Naive thymus-derived CD4-positive, alpha-beta T cell (primary cell): ENCODE results near the gene IPP. TPM values are rescaled to one million over a fixed set of nuclear protein-coding genes. Genes with fewer than 3 reads are reported as not detected.

Experiments used
- ATAC-seq: fragments of 150-1000 bp; cut with Tn5 transposase; 2 replicates; pipeline ENCODE4 v1.10.0; 2021; ENCODE audit warnings: mild to moderate bottlenecking, moderate library complexity
- CTCF ChIA-PET: fragments of 350-600 bp; sonication (Branson Sonifier 250); formaldehyde crosslinking; loops from one replicate; lab custom pipeline; 2021; ENCODE audit warnings: antibody characterized with exemption; lab: Charles Lee
- POLR2A ChIA-PET: fragments of 350-600 bp; sonication (Branson Sonifier 250); formaldehyde crosslinking; loops from one replicate; lab custom pipeline; 2021; ENCODE audit warnings: antibody characterized with exemption, inconsistent platforms; lab: Charles Lee
- DNase-seq, 9 donors: peaks; one replicate each; pipeline versions ENCODE4 v3.0.0 to v3.0.0-alpha.2; 2020 to 2022; ENCODE audit warnings: mixed read lengths in 1 of 9
- H3K27ac ChIP-seq: one replicate; pipeline ENCODE4 v1.7.0; 2013; ENCODE audit warnings: mild to moderate bottlenecking, low read depth, low read length, moderate library complexity
- H3K27me3 ChIP-seq, 2 donors: one replicate each; pipeline ENCODE4 v1.7.0; 2013; ENCODE audit warnings: low read length in 2 of 2, mild to moderate bottlenecking in 2 of 2, moderate library complexity in 2 of 2; ENCODE audit not compliant: control insufficient read depth in 2 of 2, insufficient read depth in 2 of 2
- H3K36me3 ChIP-seq, 3 experiments: 1 replicate in 2 of 3; 2 replicates in 1 of 3; pipeline ENCODE4 v1.7.0; 2013; ENCODE audit warnings: low read length in 3 of 3, mild to moderate bottlenecking in 3 of 3, moderate library complexity in 1 of 3; ENCODE audit not compliant: insufficient read depth in 3 of 3, control insufficient read depth in 2 of 3
- H3K4me1 ChIP-seq, 2 donors: one replicate each; pipeline ENCODE4 v1.7.0; 2013; ENCODE audit warnings: low read length in 2 of 2, mild to moderate bottlenecking in 2 of 2, moderate library complexity in 1 of 2; ENCODE audit not compliant: control insufficient read depth in 2 of 2, insufficient read depth in 2 of 2
- H3K4me3 ChIP-seq: 2 replicates; pipeline ENCODE4 v1.7.0; 2013; ENCODE audit warnings: mild to moderate bottlenecking, low read length
- H3K9me3 ChIP-seq, 3 experiments: 1 replicate in 2 of 3; 2 replicates in 1 of 3; pipeline ENCODE4 v1.7.0; 2013; ENCODE audit warnings: low read length in 3 of 3; ENCODE audit not compliant: control insufficient read depth in 2 of 3
- H3K27ac Mint-ChIP-seq, 9 donors: one replicate each; pipeline ENCODE4 v1.8.0; 2020 to 2022; ENCODE audit warnings: mixed read lengths in 9 of 9, mild to moderate bottlenecking in 8 of 9, moderate library complexity in 5 of 9, inconsistent platforms in 2 of 9
- H3K27me3 Mint-ChIP-seq, 5 donors: one replicate each; pipeline ENCODE4 v1.8.0; 2021 to 2022; ENCODE audit warnings: mixed read lengths in 5 of 5, mild to moderate bottlenecking in 1 of 5
- H3K36me3 Mint-ChIP-seq, 5 donors: one replicate each; pipeline ENCODE4 v1.8.0; 2020 to 2022; ENCODE audit warnings: mixed read lengths in 5 of 5, mild to moderate bottlenecking in 3 of 5, inconsistent platforms in 1 of 5
- H3K4me1 Mint-ChIP-seq, 7 donors: one replicate each; pipeline ENCODE4 v1.8.0; 2020 to 2022; ENCODE audit warnings: mixed read lengths in 7 of 7, mild to moderate bottlenecking in 3 of 7, inconsistent platforms in 1 of 7
- H3K4me3 Mint-ChIP-seq, 10 donors: one replicate each; pipeline ENCODE4 v1.8.0; 2020 to 2022; ENCODE audit warnings: mild to moderate bottlenecking in 10 of 10, mixed read lengths in 10 of 10, moderate library complexity in 6 of 10, inconsistent platforms in 2 of 10
- H3K9me3 Mint-ChIP-seq, 11 donors: one replicate each; pipeline ENCODE4 v1.8.0; 2020 to 2022; ENCODE audit warnings: mixed read lengths in 11 of 11, mild to moderate bottlenecking in 4 of 11, inconsistent platforms in 1 of 11, moderate library complexity in 1 of 11
- intact Hi-C, 2 donors: fragments of 100-400 bp; cut with micrococcal nuclease; formaldehyde crosslinking; loops; one replicate each; pipeline ENCODE4 v1.15.1; 2023
- polyA plus RNA-seq, 2 donors: library from polyadenylated mRNA; unstranded; fragments of 300-500 nt; fragmentation: Illumina TruSeq; gene quantifications; one replicate each; pipeline ENCODE4 v1.2.3, GENCODE V29; 2021
- total RNA-seq, 6 experiments: library from RNA in 5 of 6; stranded (reverse) in 5 of 6; gene quantifications; 1 replicate in 5 of 6; 2 replicates in 1 of 6; pipeline ENCODE4 v1.2.3 and lab custom pipeline; 2021 to 2026

Gene IPP
- total and polyA plus RNA-seq, 7 experiments from 2014 or later = 9.1 to 19.8 (median 12.5) TPM

GRCh38 chr1:45660336-45660735 is 90.1 kb downstream of the IPP start:
- Histone ChIP-seq H3K4me1 (no peaks in the 10 kb centered on the region), H3K4me3 (no peak overlapping the region), H3K36me3 (peaks cover 22 to 60% (median 29%) of the 10 kb centered on the region in 3 experiments), H3K9me3 (no peaks in the 10 kb centered on the region), H3K27ac (no peak overlapping the region), H3K27me3 (no peaks in the 10 kb centered on the region)
- ChIA-PET CTCF (no interaction called here), POLR2A (interaction anchor here (3.4 kb wide), 1 partner anchor 24 kb away, joined by 12 read pairs; no protein-coding TSS in a partner anchor)
- Mint-ChIP-seq H3K4me3 (no peak overlapping the region), H3K27ac (peak overlapping the region in 1 of 9 donors; percentile 58), H3K9me3 (no peaks in the 10 kb centered on the region), H3K4me1 (peaks cover 6 to 29% (median 15%) of the 10 kb centered on the region in 7 donors), H3K27me3 (no peaks in the 10 kb centered on the region), H3K36me3 (peaks cover 11 to 36% (median 14%) of the 10 kb centered on the region in 5 donors)
- intact Hi-C loops = no loop called here
- no peak for ATAC-seq
- DNase-seq = no peak

DNA sequence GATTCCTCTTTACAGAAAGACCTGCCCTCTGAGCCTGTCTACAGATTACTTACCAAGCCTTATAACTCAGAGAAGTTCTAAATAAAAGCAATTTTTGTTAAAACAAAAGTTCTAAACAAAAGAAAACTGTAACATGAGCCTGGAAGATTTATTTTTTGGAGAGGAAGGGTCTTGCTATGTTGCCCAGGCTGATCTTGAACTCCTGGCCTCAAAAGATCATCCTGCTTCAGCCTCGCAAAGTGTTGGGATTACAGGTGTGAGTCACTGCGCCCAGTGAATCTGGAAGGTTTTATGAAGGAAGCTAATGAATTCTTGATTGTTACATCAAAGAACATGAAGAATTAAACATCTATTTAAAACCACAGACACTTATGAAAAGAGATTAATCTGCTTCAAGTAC is 91.2 kb downstream of the IPP start:
- DNase-seq (no peak), ATAC-seq (no peak)
- intact Hi-C loops = no loop called here
- Histone ChIP-seq H3K4me3 (no peak overlapping the region), H3K27me3 (no peaks in the 10 kb centered on the region), H3K9me3 (no peaks in the 10 kb centered on the region), H3K4me1 (no peaks in the 10 kb centered on the region), H3K36me3 (peaks cover 22 to 71% (median 39%) of the 10 kb centered on the region in 3 experiments), H3K27ac (no peak overlapping the region)
- Mint-ChIP-seq H3K27ac (peak overlapping the region in 1 of 9 donors; percentile 45), H3K4me1 (peaks cover 2 to 27% (median 11%) of the 10 kb centered on the region in 7 donors), H3K9me3 (no peaks in the 10 kb centered on the region), H3K36me3 (peaks cover 13 to 42% (median 18%) of the 10 kb centered on the region in 5 donors), H3K27me3 (no peaks in the 10 kb centered on the region), H3K4me3 (no peak overlapping the region)
- ChIA-PET POLR2A (interaction anchor here (3.4 kb wide), 1 partner anchor 25 kb away, joined by 12 read pairs; no protein-coding TSS in a partner anchor), CTCF (no interaction called here)

- ATAC-seq = no peak
- Mint-ChIP-seq H3K27me3 (no peaks in the 10 kb centered on the region), H3K4me1 (peaks cover 0 to 22% (median 6%) of the 10 kb centered on the region in 7 donors), H3K9me3 (no peaks in the 10 kb centered on the region), H3K27ac (peak overlapping the region in 2 of 9 donors; percentile 34 to 63), H3K4me3 (no peak overlapping the region), H3K36me3 (peaks cover 13 to 39% (median 17%) of the 10 kb centered on the region in 5 donors)
- Histone ChIP-seq H3K4me1 (no peaks in the 10 kb centered on the region), H3K27ac (no peak overlapping the region), H3K27me3 (no peaks in the 10 kb centered on the region), H3K4me3 (no peak overlapping the region), H3K9me3 (no peaks in the 10 kb centered on the region), H3K36me3 (peaks cover 22 to 78% (median 41%) of the 10 kb centered on the region in 3 experiments)
- POLR2A ChIA-PET = interaction anchor here (3.4 kb wide), 1 partner anchor 26 kb away, joined by 12 read pairs; no protein-coding TSS in a partner anchor
- intact Hi-C loops = no loop called here
- CTCF ChIA-PET = no interaction called here
- no peak for DNase-seq
Observed at GRCh38 chr1:45658171-45658570, 92.3 kb downstream of the IPP start.

DNA sequence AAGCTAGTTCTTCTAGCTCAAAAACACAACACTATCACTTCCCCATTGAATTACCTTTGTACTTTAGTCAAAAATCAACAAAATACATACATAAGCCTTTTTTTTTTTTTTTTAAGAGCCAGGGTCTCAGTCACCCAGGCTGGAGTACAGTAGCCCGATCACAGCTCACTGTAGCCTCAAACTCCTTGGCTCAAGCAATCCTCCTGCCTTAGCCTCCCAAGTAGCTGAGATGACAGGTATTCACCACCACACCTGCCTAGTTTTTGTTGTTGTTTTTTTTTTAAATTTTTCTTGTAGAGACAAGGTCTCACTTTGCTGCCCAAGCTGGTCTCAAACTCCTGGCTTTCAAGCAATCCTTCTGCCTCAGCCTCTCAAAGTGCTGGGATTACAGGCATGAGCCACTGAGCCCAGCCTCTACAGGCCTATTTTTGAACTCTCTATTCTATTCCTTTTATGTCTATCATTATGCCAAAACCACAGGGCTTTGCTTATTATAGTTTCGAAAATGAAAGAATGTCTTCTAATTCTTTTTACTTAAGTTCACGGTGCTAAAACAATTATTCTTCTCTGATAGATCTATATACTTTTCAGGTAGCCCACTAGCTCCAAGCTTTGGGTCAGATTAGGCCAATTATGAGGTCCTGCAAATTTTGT is 93.8 kb downstream of the IPP start:
- DNase-seq (no peak), ATAC-seq (no peak)
- intact Hi-C loops = no loop called here
- Histone ChIP-seq H3K9me3 (no peaks in the 10 kb centered on the region), H3K27ac (no peak overlapping the region), H3K4me1 (no peaks in the 10 kb centered on the region), H3K4me3 (no peak overlapping the region), H3K27me3 (no peaks in the 10 kb centered on the region), H3K36me3 (peaks cover 25 to 85% (median 44%) of the 10 kb centered on the region in 3 experiments)
- CTCF ChIA-PET = no interaction called here
- Mint-ChIP-seq H3K4me3 (no peak overlapping the region), H3K9me3 (no peaks in the 10 kb centered on the region), H3K27ac (peak overlapping the region in 2 of 9 donors; percentile 31 to 53), H3K4me1 (peaks cover 0 to 15% (median 2%) of the 10 kb centered on the region in 7 donors), H3K27me3 (no peaks in the 10 kb centered on the region), H3K36me3 (peaks cover 13 to 48% (median 23%) of the 10 kb centered on the region in 5 donors)
- POLR2A ChIA-PET = interaction anchor here (0.6 kb wide), 4 partner anchors 94 to 718 kb away, joined by 3 to 5 read pairs (median 4); no protein-coding TSS in a partner anchor

DNA sequence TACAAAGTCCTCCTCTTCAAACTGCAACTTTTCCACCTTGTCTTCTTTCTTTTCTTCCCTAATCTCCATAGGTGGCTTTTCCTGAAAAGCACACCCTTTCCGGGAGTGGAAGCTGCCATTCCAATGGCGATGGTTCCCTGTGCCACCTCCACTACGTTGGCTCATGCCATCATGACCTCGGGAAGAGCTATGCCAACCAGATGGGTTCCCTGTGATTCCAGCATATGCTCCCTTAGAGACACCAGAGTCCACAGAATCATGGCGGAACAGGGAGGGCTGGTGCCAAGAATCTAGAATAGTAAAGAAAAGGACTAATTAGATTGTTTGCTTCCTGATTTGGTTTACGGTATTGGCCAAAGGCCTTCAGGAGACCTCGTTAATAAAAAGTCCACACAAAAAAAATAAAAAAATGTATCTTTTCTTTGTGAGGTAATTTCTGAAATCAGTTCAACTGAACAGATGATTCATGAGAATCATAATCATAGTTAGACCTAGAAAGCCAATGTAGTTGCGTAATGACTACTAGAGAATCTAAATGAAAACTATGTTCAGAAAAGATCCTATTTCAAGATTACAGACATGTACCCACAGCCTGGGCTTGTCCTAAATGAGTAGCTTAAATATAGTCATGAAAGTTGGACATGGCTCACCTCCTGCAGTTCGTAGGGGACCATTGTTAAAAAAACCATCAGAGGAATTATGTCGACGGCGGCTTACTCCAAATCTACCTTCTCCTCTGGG is 95.7 kb downstream of the IPP start:
- H3K36me3 ChIP-seq = peaks cover 34 to 90% (median 50%) of the 10 kb centered on the region in 3 experiments
- no peaks in the 10 kb centered on the region for H3K9me3 Mint-ChIP-seq
- no peaks in the 10 kb centered on the region for H3K4me1 ChIP-seq
- POLR2A ChIA-PET = no interaction called here
- no peaks in the 10 kb centered on the region for H3K27me3 ChIP-seq
- no peaks in the 10 kb centered on the region for H3K9me3 ChIP-seq
- H3K27ac ChIP-seq = no peak overlapping the region
- peaks cover 2 to 19% (median 6%) of the 10 kb centered on the region in 7 donors for H3K4me1 Mint-ChIP-seq
- intact Hi-C loops = no loop called here
- no peaks in the 10 kb centered on the region for H3K27me3 Mint-ChIP-seq
- H3K4me3 ChIP-seq = no peak overlapping the region
- no peak for DNase-seq
- peaks cover 13 to 43% (median 31%) of the 10 kb centered on the region in 5 donors for H3K36me3 Mint-ChIP-seq
- CTCF ChIA-PET = interaction anchor here (0.6 kb wide), 1 partner anchor 941 kb away, joined by 4 read pairs; no protein-coding TSS in a partner anchor
- peak overlapping the region in 1 of 9 donors; percentile 75 for H3K27ac Mint-ChIP-seq
- ATAC-seq = no peak
- H3K4me3 Mint-ChIP-seq = no peak overlapping the region
